ENCODE results near the gene TGM3.

DNA sequence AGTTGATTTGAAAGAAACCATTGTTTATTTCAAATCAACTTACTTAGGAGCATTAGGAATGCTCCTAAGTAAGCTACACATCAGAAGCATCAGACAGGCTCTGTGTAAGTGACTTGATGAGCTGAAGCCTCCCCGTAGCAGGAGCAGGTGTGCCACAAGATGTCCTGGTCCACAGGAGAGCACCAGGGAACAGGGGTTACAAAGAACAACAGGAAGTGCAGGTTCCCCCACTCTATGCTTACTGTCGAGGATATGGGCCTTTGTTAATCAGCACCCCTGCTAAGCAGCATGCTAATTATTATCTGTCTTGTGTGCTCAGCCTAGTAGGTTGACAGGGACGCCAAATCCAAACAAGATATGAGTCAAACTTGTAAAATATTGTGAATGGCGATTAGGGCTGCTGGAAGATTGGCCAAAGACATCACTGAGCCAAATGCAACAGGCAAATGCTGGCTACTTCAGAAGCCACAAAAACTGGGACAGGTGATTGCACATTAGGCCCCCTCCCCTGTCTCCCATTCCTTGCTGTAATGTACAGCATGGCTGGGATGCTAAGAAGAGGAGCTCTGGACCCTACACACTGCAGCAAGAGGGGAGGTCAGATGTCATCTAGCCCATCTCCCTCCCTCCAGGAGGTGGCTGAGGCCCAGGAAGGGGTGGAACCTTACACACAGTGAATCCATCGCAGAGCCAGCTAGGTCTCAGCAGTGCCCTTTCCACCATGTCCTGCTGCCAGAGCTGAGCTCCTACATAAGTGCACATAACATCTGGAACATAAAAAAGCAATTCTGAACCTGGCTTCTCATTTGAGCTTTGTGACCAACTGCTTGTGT lies 939 bp downstream of the TGM3 start:
- TF ChIP-seq, protein P1, sequence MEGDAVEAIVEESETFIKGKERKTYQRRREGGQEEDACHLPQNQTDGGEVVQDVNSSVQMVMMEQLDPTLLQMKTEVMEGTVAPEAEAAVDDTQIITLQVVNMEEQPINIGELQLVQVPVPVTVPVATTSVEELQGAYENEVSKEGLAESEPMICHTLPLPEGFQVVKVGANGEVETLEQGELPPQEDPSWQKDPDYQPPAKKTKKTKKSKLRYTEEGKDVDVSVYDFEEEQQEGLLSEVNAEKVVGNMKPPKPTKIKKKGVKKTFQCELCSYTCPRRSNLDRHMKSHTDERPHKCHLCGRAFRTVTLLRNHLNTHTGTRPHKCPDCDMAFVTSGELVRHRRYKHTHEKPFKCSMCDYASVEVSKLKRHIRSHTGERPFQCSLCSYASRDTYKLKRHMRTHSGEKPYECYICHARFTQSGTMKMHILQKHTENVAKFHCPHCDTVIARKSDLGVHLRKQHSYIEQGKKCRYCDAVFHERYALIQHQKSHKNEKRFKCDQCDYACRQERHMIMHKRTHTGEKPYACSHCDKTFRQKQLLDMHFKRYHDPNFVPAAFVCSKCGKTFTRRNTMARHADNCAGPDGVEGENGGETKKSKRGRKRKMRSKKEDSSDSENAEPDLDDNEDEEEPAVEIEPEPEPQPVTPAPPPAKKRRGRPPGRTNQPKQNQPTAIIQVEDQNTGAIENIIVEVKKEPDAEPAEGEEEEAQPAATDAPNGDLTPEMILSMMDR (conservative IDR thresholded peaks at IDR 0.05 in 1 of 2, IDR thresholded peaks at IDR 0.05 in 1 of 2; ENCODE audit: low read depth in 1 of 2, low read length in 2 of 2), result no peak
- no peak for TF ChIP-seq EZH2 (IDR thresholded peaks at IDR 0.05; ENCODE audit: low read length, missing control alignments)
